Activated T-helper 2 cell treated with anti-CD3 and anti-CD28 coated beads, Interferon-gamma antibody, Interleukin-2, Interleukin-4, amounts not matched to agents 10 μg/mL and 5 μg/mL and 100 μg/mL, durations not matched to agents 14 hours and 24 hours and 36 hours (primary cell): ENCODE data around the gene ENTREP1. TPM values are rescaled to one million over a fixed set of nuclear protein-coding genes. Genes with fewer than 3 reads are reported as not detected.

Experiments
- DNase-seq: peaks from one replicate; pipeline ENCODE4 v3.0.0; 2021; ENCODE audit warnings: low spot score
- H3K27ac Mint-ChIP-seq: one replicate; pipeline ENCODE4 v1.8.0; 2021; ENCODE audit warnings: mixed read lengths
- H3K27me3 Mint-ChIP-seq: one replicate; pipeline ENCODE4 v1.8.0; 2021; ENCODE audit warnings: low read depth, mixed read lengths
- H3K36me3 Mint-ChIP-seq: one replicate; pipeline ENCODE4 v1.8.0; 2021; ENCODE audit warnings: low read depth, mixed read lengths
- H3K4me1 Mint-ChIP-seq: one replicate; pipeline ENCODE4 v1.8.0; 2021; ENCODE audit warnings: low read depth, mixed read lengths
- H3K4me3 Mint-ChIP-seq: one replicate; pipeline ENCODE4 v1.8.0; 2021; ENCODE audit warnings: low read depth, mild to moderate bottlenecking, moderate library complexity, mixed read lengths
- H3K9me3 Mint-ChIP-seq: one replicate; pipeline ENCODE4 v1.8.0; 2021; ENCODE audit warnings: mixed read lengths
- intact Hi-C: fragments of 100-400 bp; cut with micrococcal nuclease; formaldehyde crosslinking; loops from one replicate; pipeline ENCODE4 v1.15.1; 2023
- total RNA-seq: library from RNA; stranded (reverse); gene quantifications from 2 replicates; pipeline ENCODE4 v1.2.3, GENCODE V29; 2022

ENTREP1 gene, protein sequence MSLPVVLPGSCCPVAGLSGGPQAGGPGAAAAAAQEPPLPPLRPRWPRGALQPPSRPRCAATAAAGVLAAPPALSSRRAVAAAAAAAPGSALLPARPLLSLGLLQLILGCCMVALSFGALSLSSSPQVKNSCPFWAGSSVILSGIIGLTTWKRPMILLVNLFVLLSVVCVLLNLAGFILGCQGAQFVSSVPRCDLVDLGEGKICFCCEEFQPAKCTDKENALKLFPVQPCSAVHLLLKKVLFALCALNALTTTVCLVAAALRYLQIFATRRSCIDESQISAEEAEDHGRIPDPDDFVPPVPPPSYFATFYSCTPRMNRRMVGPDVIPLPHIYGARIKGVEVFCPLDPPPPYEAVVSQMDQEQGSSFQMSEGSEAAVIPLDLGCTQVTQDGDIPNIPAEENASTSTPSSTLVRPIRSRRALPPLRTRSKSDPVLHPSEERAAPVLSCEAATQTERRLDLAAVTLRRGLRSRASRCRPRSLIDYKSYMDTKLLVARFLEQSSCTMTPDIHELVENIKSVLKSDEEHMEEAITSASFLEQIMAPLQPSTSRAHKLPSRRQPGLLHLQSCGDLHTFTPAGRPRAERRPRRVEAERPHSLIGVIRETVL
- not detected in 2 replicates for total RNA-seq

GRCh38 chr9:69324549-69325401 is at the start of gene ENTREP1:
Gene ENTREP1, plus strand, starts transcription at chr9:69325215. Its CDS starts 95 bp downstream, at chr9:69325310.
- no peak within 1 kb of the TSS for H3K27ac Mint-ChIP-seq
- H3K4me3 Mint-ChIP-seq, result peak within 1 kb of the TSS; percentile 61
- intact Hi-C loops, result no loop called here
- peaks cover 2% of the 10 kb centered on the region for H3K4me1 Mint-ChIP-seq
- peaks cover 48% of the 10 kb centered on the region for H3K27me3 Mint-ChIP-seq
- H3K36me3 Mint-ChIP-seq, result no peaks in the 10 kb centered on the region
- DNase-seq, result no peak
- H3K9me3 Mint-ChIP-seq, result no peaks in the 10 kb centered on the region

GRCh38 chr9:69276775-69277174 is 48.2 kb upstream of the ENTREP1 start:
- Mint-ChIP-seq H3K4me3 (no peak overlapping the region), H3K36me3 (no peaks in the 10 kb centered on the region), H3K9me3 (peaks cover 27% of the 10 kb centered on the region), H3K4me1 (peaks cover 8% of the 10 kb centered on the region), H3K27ac (no peak overlapping the region), H3K27me3 (peaks cover 4% of the 10 kb centered on the region)
- DNase-seq, result no peak
- intact Hi-C loops, result no loop called here

DNA sequence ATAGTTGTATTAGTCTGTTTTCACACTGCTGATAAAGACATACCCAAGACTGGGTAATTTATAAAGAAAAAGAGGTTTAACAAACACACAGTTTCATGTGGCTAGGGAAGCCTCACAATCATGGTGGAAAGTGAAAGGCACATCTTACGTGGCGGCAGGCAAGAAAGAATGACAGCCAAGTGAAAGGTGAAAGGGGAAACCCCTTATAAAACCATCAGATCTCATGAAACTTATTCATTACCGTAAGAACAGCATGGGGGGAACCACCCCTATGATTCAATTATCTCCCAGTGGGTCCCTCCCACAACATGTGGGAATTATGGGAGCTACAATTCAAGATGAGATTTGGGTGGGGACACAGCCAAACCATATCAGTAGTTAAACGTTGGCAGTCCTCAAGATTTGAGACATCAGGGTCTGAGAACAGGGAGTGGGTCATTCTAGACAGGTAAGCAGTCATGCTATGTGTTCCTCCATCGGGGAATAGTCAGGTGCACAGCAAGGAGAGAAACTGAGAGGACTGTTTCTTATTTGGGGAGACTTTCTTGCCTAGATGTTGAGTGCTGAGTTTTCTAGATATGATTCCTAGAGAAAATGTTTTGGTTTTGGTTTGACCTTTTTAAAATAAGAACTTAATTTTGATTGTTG is 45.8 kb upstream of the ENTREP1 start:
- intact Hi-C loops, result no loop called here
- no peaks in the 10 kb centered on the region for H3K36me3 Mint-ChIP-seq
- peaks cover 8% of the 10 kb centered on the region for H3K4me1 Mint-ChIP-seq
- no peak for DNase-seq
- no peak overlapping the region for H3K4me3 Mint-ChIP-seq
- no peaks in the 10 kb centered on the region for H3K27me3 Mint-ChIP-seq
- H3K9me3 Mint-ChIP-seq, result peaks cover 27% of the 10 kb centered on the region
- no peak overlapping the region for H3K27ac Mint-ChIP-seq

DNA sequence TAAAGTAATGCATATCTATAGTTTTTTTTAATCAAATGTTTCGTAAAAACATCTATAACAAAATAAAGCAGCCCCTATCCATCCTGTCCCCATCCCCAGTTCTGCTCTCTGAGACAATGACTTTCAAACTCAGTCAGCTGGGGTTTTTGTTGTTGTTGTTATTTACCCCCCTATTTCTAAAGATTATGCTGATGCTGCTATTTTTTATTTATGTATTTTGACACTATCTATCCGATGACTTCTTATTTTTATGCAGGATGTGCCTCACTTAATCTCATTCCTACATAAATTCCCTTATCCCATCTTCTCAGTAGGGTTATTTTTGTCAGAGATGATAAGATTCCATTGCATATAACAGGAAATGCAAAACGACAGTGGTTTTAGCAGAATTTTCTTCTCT is 45.3 kb upstream of the ENTREP1 start:
- H3K4me1 Mint-ChIP-seq, result peaks cover 8% of the 10 kb centered on the region

DNA sequence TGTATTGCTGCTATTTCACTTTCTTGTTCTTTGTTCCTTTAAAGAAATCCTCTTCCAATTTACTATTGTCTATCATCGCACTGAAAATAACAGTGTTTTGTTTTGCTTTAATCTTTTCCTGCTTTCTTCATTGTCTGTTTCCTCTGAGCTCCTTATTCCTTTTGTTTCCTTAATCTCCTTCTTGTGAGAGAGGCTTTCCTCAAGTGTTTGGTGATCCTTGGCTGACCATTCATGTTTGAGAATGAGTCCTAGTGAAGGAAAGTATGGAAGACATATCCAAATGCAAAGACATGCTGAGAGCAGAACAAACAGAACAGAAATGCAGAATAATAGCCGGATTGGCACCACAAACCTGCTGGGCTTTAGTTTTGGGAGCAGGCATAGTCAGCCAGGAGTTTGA is 42.0 kb upstream of the ENTREP1 start:
- H3K27ac Mint-ChIP-seq, result no peak overlapping the region
- DNase-seq, result no peak
- intact Hi-C loops, result no loop called here

More for the DNA sequence above, 45.3 kb upstream of the ENTREP1 start:
- Mint-ChIP-seq H3K27me3 (peaks cover 4% of the 10 kb centered on the region), H3K27ac (no peak overlapping the region), H3K36me3 (no peaks in the 10 kb centered on the region), H3K9me3 (peaks cover 27% of the 10 kb centered on the region), H3K4me3 (no peak overlapping the region)
- intact Hi-C loops, result no loop called here
- no peak for DNase-seq

DNA sequence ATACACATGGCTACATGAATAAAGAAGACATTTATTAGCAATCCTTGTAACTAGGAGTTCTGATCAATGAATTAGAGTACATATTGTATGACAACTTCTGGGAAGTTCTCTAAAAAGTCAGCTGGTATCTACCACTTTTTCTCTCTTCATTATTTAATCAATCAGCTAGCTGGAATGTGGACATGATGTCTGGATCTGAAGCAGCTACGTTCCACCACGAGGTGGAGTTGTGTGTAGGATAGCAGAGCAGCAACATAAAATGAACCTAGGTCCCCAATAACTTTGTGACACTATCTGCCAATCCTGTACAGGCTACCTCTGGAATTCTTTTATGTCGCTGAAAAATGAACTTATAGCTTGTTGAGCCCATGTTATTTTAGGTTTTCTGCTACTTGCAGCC is 32.9 kb upstream of the ENTREP1 start:
- DNase-seq, result no peak
- intact Hi-C loops, result no loop called here
- Mint-ChIP-seq H3K27ac (no peak overlapping the region), H3K36me3 (no peaks in the 10 kb centered on the region), H3K4me3 (no peak overlapping the region), H3K27me3 (peaks cover 5% of the 10 kb centered on the region), H3K4me1 (no peaks in the 10 kb centered on the region), H3K9me3 (no peaks in the 10 kb centered on the region)

More for the DNA sequence above, 42.0 kb upstream of the ENTREP1 start:
- H3K27me3 Mint-ChIP-seq, result peaks cover 16% of the 10 kb centered on the region
- H3K4me3 Mint-ChIP-seq, result no peak overlapping the region
- H3K4me1 Mint-ChIP-seq, result peaks cover 8% of the 10 kb centered on the region
- H3K36me3 Mint-ChIP-seq, result no peaks in the 10 kb centered on the region
- H3K9me3 Mint-ChIP-seq, result peaks cover 17% of the 10 kb centered on the region

DNA sequence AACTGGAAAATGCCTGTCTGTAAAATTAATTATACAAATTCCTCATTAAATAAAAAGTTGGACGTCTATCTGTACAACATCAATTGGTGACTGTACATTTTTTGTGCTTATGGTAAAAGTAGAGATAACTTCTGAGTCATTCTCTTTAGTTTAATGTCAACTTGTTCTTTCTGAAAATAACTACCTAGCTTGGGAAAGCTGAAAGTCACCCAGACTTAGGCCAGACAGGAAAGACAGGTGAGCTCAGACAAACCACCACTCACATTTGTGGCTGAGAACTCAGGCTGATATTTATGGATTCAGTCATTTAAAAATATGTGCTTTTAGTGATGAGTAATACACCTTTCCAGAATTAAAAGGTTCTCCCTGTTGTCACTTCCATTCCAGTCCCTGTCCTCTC is 31.9 kb upstream of the ENTREP1 start:
- Mint-ChIP-seq H3K4me1 (no peaks in the 10 kb centered on the region), H3K36me3 (no peaks in the 10 kb centered on the region), H3K9me3 (no peaks in the 10 kb centered on the region), H3K27ac (no peak overlapping the region), H3K4me3 (no peak overlapping the region), H3K27me3 (peaks cover 4% of the 10 kb centered on the region)
- intact Hi-C loops, result no loop called here
- DNase-seq, result no peak

GRCh38 chr9:69295872-69296552 is 29.0 kb upstream of the ENTREP1 start:
- Mint-ChIP-seq H3K27ac (no peak overlapping the region), H3K4me3 (no peak overlapping the region), H3K36me3 (no peaks in the 10 kb centered on the region), H3K4me1 (no peaks in the 10 kb centered on the region), H3K27me3 (peaks cover 12% of the 10 kb centered on the region), H3K9me3 (no peaks in the 10 kb centered on the region)
- intact Hi-C loops, result no loop called here
- DNase-seq, result no peak

- peaks cover 12% of the 10 kb centered on the region for H3K27me3 Mint-ChIP-seq
- no peaks in the 10 kb centered on the region for H3K9me3 Mint-ChIP-seq
- H3K27ac Mint-ChIP-seq, result no peak overlapping the region
- DNase-seq, result no peak
- H3K4me3 Mint-ChIP-seq, result no peak overlapping the region
- H3K36me3 Mint-ChIP-seq, result no peaks in the 10 kb centered on the region
- H3K4me1 Mint-ChIP-seq, result no peaks in the 10 kb centered on the region
- intact Hi-C loops, result no loop called here
Measured at GRCh38 chr9:69297300-69297980, 27.6 kb upstream of the ENTREP1 start.

DNA sequence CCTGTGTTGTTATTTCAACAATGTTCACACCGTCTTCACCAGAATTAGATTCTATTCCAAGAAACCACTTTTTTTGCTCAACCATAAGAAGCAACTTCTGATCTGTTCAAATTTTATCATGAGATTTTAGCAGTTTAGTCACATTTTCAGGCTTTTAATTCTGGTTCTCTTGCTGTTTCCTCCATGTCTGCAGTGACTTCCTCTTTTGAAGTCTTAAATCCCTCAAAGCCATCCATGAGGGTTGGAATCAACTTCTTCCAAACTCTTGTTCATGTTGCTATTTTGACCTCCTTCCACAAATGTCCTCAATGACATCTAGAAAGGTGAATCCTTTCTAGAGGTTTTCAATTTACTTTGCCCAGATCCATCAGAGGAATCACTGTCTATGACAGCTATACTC is 25.7 kb upstream of the ENTREP1 start:
- intact Hi-C loops, result no loop called here

GRCh38 chr9:69299826-69300225 is 25.2 kb upstream of the ENTREP1 start:
- intact Hi-C loops, result loop anchor here (5.0 kb wide), 1 partner anchor 1132 kb away; no protein-coding TSS in a partner anchor
- no peaks in the 10 kb centered on the region for H3K9me3 Mint-ChIP-seq
- H3K4me1 Mint-ChIP-seq, result no peaks in the 10 kb centered on the region
- peaks cover 13% of the 10 kb centered on the region for H3K27me3 Mint-ChIP-seq
- no peaks in the 10 kb centered on the region for H3K36me3 Mint-ChIP-seq
- H3K27ac Mint-ChIP-seq, result no peak overlapping the region
- DNase-seq, result no peak
- no peak overlapping the region for H3K4me3 Mint-ChIP-seq

More for the DNA sequence above, 25.7 kb upstream of the ENTREP1 start:
- Mint-ChIP-seq H3K4me1 (no peaks in the 10 kb centered on the region), H3K27me3 (peaks cover 14% of the 10 kb centered on the region), H3K36me3 (no peaks in the 10 kb centered on the region), H3K4me3 (no peak overlapping the region), H3K9me3 (no peaks in the 10 kb centered on the region), H3K27ac (no peak overlapping the region)
- DNase-seq, result no peak
